H1 (cell line): ENCODE results near the gene CEACAM20.

ENCODE experiments used
- BACH1 ChIP-seq: IDR thresholded peaks from 2 replicates; pipeline ENCODE4 v1.6.1; 2012; ENCODE audit warnings: low read length, improper control_type of control experiment
- CBX5 ChIP-seq: fragments of 300-800, 300-1000 bp; sonication (generic); IDR thresholded peaks from 2 replicates; pipeline ENCODE4 v1.7.1; 2016; ENCODE audit warnings: antibody characterized with exemption, low read length, low read depth
- FOSL1 ChIP-seq: IDR thresholded peaks from 2 replicates; pipeline ENCODE4 v1.6.1; 2011; ENCODE audit warnings: mild to moderate bottlenecking, low read depth, low read length, moderate library complexity; ENCODE audit not compliant: insufficient read depth
- JUN ChIP-seq: IDR thresholded peaks from 2 replicates; pipeline ENCODE4 v1.6.1; 2011; ENCODE audit warnings: low read depth, mild to moderate bottlenecking, improper control_type of control experiment, low read length
- TBP ChIP-seq: IDR thresholded peaks from 2 replicates; pipeline ENCODE4 v1.6.1; 2011; ENCODE audit warnings: low read depth, low read length, improper control_type of control experiment
- YY1 ChIP-seq: IDR thresholded peaks from 2 replicates; pipeline ENCODE4 v1.6.1; 2011; ENCODE audit warnings: low read depth, mild to moderate bottlenecking, low read length
- TF ChIP-seq, protein P1 (sequence below): IDR thresholded peaks from 2 replicates; pipeline ENCODE4 v1.6.1; 2011; ENCODE audit warnings: low read length, improper control_type of control experiment
- TF ChIP-seq, protein P2 (sequence below), 3 experiments: IDR thresholded peaks; 1 replicate in 2 of 3; 2 replicates in 1 of 3; pipeline versions ENCODE4 v1.5.1 to v1.6.1; 2011; ENCODE audit warnings: low read length in 3 of 3, mild to moderate bottlenecking in 3 of 3, inconsistent platforms in 2 of 3, low read depth in 1 of 3, moderate library complexity in 1 of 3; ENCODE audit not compliant: insufficient read depth in 1 of 3; ENCODE audit errors: control extremely low read depth in 1 of 3

DNA sequence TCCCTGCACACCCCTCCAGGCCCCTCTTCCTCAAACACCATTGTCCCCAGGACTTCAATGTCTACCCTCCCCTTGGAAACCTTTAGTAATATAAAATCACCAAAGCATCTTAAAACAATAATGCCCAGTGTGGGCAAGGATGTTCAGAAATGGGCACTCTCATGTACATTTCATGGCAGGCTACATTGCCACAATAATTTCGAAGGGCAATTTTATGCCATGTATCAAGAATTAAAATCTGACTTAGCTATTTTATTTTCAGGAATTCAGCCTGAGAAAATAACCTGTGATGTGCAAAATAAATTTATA is 48.0 kb upstream of the CEACAM20 start:
- TF ChIP-seq, protein P1, sequence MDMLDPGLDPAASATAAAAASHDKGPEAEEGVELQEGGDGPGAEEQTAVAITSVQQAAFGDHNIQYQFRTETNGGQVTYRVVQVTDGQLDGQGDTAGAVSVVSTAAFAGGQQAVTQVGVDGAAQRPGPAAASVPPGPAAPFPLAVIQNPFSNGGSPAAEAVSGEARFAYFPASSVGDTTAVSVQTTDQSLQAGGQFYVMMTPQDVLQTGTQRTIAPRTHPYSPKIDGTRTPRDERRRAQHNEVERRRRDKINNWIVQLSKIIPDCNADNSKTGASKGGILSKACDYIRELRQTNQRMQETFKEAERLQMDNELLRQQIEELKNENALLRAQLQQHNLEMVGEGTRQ, result no peak
- TF ChIP-seq, protein P2, sequence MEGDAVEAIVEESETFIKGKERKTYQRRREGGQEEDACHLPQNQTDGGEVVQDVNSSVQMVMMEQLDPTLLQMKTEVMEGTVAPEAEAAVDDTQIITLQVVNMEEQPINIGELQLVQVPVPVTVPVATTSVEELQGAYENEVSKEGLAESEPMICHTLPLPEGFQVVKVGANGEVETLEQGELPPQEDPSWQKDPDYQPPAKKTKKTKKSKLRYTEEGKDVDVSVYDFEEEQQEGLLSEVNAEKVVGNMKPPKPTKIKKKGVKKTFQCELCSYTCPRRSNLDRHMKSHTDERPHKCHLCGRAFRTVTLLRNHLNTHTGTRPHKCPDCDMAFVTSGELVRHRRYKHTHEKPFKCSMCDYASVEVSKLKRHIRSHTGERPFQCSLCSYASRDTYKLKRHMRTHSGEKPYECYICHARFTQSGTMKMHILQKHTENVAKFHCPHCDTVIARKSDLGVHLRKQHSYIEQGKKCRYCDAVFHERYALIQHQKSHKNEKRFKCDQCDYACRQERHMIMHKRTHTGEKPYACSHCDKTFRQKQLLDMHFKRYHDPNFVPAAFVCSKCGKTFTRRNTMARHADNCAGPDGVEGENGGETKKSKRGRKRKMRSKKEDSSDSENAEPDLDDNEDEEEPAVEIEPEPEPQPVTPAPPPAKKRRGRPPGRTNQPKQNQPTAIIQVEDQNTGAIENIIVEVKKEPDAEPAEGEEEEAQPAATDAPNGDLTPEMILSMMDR (IDR thresholded peaks at IDR 0.05; ENCODE audit: control extremely low read depth in 1 of 3, insufficient read depth in 1 of 3, low read depth in 1 of 3, low read length in 3 of 3), result no peak
- TF ChIP-seq BACH1, result no peak
- no peak for TF ChIP-seq YY1
- TF ChIP-seq TBP, result no peak
- no peak for TF ChIP-seq CBX5
- TF ChIP-seq JUN, result no peak
- TF ChIP-seq FOSL1, result no peak
